GM12873 (cell line): ENCODE data around the gene MAST4.

ENCODE experiments used
- CTCF ChIP-seq: IDR thresholded peaks from 2 replicates; pipeline ENCODE4 v1.5.1; 2012; ENCODE audit warnings: low read depth, mild to moderate bottlenecking, moderate library complexity, low read length, control low read depth; ENCODE audit not compliant: insufficient read depth; ENCODE audit errors: missing control alignments

The MAST4 gene

GRCh38 chr5:66861402-66861801 lies 265.2 kb downstream of the MAST4 start:
- no peak for TF ChIP-seq CTCF

DNA sequence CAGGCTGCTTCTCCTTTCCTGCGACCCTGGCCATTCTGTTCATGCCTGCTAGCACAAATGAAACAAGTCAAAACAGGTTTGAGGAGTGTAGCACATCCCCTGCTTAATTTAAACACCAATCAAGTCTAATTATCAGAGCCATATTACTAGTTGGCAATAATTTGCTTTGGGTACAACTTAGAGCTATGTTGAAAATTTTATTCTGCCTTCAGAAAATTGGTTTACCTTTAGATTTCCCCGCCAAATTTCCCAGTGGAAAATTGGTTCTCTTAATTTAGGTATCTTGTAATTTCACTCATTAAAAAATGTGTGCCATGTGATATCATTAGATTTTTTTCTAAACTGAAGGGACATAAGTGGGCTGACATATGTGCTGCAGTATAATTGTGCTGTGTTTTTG lies 265.8 kb downstream of the MAST4 start:
- TF ChIP-seq CTCF: no peak

DNA sequence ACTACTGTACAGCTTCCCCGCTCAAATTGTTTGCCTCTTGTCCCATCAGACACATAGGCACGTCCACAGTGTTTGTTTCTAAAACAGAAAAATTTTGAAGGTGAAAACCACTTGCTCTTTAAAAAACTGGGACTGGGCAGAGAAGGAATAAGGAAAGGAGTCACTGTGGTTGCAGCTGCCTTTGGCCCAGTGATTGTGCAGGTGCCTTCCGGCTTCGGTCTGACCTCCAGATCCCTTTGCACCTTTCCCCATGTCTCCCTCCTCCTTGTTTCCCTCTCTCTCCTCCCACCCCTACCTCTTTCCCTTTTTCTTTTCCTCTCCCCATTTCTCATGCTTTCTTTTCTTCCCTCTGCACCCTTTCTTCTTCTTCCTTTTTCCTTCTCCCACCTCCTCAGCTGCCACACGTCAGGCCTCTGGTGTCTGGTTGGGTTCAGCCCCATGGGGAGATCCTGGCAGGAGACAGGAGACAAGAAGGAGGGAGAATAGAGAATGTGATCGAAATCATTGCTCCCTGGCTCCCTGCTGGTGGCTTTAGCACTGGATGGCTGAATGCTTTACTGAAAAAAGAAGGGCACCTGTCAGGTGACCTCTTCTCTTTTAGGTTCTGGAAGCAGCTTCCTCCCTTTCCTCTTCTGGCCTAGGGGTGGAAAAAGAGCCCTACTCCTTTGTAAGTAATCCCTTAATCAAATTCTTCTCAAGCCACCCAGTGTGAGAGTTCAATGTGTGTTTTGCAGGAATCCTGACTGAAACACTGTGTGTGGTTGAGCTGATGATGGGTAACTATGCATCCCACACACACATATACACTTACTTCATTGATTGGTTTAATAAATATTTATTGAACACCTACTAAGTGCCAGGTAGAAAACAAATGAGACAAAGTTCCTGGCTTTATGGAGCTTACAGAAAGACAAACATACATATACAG lies 267.3 kb downstream of the MAST4 start:
- TF ChIP-seq CTCF: no peak

GRCh38 chr5:66864240-66864884 lies 268.2 kb downstream of the MAST4 start:
- TF ChIP-seq CTCF: peak; percentile 47

GRCh38 chr5:66867618-66868322 lies 271.6 kb downstream of the MAST4 start:
- no peak for TF ChIP-seq CTCF

DNA sequence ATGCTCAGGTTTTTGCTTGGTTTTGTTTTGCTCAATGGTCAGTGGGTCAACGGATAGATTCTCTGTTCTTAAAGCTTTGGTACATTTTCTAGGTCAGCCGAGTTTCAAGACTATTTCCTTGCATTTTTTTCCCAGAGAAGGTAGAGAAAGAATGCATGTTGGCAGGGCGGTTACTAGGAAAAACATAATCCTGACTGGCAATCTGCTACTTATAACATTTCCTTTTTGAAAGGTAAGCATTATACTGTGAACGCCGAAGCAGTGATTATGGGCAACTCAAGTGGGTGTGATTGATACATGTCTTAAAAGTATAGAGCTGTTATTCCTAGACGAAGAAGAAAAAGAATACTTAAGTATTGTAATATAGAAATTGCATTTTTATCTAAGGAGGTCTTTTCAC lies 273.2 kb downstream of the MAST4 start:
- no peak for TF ChIP-seq CTCF

GRCh38 chr5:66870708-66871107 lies 274.5 kb downstream of the MAST4 start:
- TF ChIP-seq CTCF: no peak
